ENCODE results near the gene DHDH. TPM values are rescaled to one million over a fixed set of nuclear protein-coding genes. Genes with fewer than 3 reads are reported as not detected.
"Not testable (repeated sequence)": the region's sequence is repeated elsewhere in the genome, so short reads cannot be mapped to it uniquely, and the experiment has no call there.

The DHDH gene
- total and polyA plus RNA-seq, 2 experiments from 2014 or later, result 2.2 to 10.2 TPM

- DNase-seq (ENCODE audit: low read depth in 1 of 2, low spot score in 1 of 2), result peak; percentile 75 to 79
- no peaks in the 10 kb centered on the region for H3K9me3 ChIP-seq (ENCODE audit: low read depth)
- peak overlapping the region; percentile 68 for H3K27ac ChIP-seq
- H3K27me3 ChIP-seq, result no peaks in the 10 kb centered on the region
- H3K4me1 ChIP-seq (ENCODE audit: low read depth), result peaks cover 4% of the 10 kb centered on the region
- no peak for TF ChIP-seq CTCF (IDR thresholded peaks at IDR 0.05; ENCODE audit: low read depth, low read length)
- peak overlapping the region; percentile 21 for H3K4me3 ChIP-seq
- H3K36me3 ChIP-seq, result no peaks in the 10 kb centered on the region
These were observed 37.2 kb upstream of the DHDH start for GRCh38 chr19:48896191-48896720.

- no peak overlapping the region for H3K4me3 ChIP-seq
- no peak for DNase-seq (ENCODE audit: low read depth in 1 of 2, low spot score in 1 of 2)
- H3K27ac ChIP-seq, result no peak overlapping the region
- no peaks in the 10 kb centered on the region for H3K36me3 ChIP-seq
- TF ChIP-seq CTCF (IDR thresholded peaks at IDR 0.05; ENCODE audit: low read depth, low read length), result no peak
- H3K9me3 ChIP-seq (ENCODE audit: low read depth), result no peaks in the 10 kb centered on the region
- peaks cover 6% of the 10 kb centered on the region for H3K4me1 ChIP-seq (ENCODE audit: low read depth)
- no peaks in the 10 kb centered on the region for H3K27me3 ChIP-seq
These were observed 36.3 kb upstream of the DHDH start for GRCh38 chr19:48897181-48897580.

GRCh38 chr19:48899386-48899749 is 34.1 kb upstream of the DHDH start:
- peak overlapping the region; percentile 78 for H3K27ac ChIP-seq
- not testable (repeated sequence) for H3K4me1 ChIP-seq (ENCODE audit: low read depth); H3K27me3 ChIP-seq; H3K9me3 ChIP-seq (ENCODE audit: low read depth); H3K36me3 ChIP-seq; DNase-seq (ENCODE audit: low read depth in 1 of 2, low spot score in 1 of 2)
- H3K4me3 ChIP-seq, result peak overlapping the region; percentile 70

- H3K9me3 ChIP-seq (ENCODE audit: low read depth), result no peaks in the 10 kb centered on the region
- peaks cover 6% of the 10 kb centered on the region for H3K4me1 ChIP-seq (ENCODE audit: low read depth)
- peaks cover 3% of the 10 kb centered on the region for H3K36me3 ChIP-seq
- peak within 1 kb of the TSS; percentile 78 for H3K27ac ChIP-seq
- TF ChIP-seq CTCF (IDR thresholded peaks at IDR 0.05; ENCODE audit: low read depth, low read length), result peak; percentile 32
- H3K4me3 ChIP-seq, result peak within 1 kb of the TSS; percentile 70
- no peaks in the 10 kb centered on the region for H3K27me3 ChIP-seq
- DNase-seq (ENCODE audit: low read depth in 1 of 2, low spot score in 1 of 2), result peak; percentile 100
These were observed 33.6 kb upstream of the DHDH start, which contains the start of gene NUCB1 for GRCh38 chr19:48899781-48900476. Gene NUCB1, plus strand, starts transcription at chr19:48900312. Its CDS starts 485 bp downstream, at chr19:48900797.

- peaks cover 11% of the 10 kb centered on the region for H3K36me3 ChIP-seq
- peak overlapping the region; percentile 67 for H3K27ac ChIP-seq
- no peaks in the 10 kb centered on the region for H3K27me3 ChIP-seq
- TF ChIP-seq CTCF (IDR thresholded peaks at IDR 0.05; ENCODE audit: low read depth, low read length), result no peak
- no peaks in the 10 kb centered on the region for H3K9me3 ChIP-seq (ENCODE audit: low read depth)
- DNase-seq (ENCODE audit: low read depth in 1 of 2, low spot score in 1 of 2), result peak in 1 of 2 donors; percentile 62
- peak overlapping the region; percentile 70 for H3K4me3 ChIP-seq
- peaks cover 6% of the 10 kb centered on the region for H3K4me1 ChIP-seq (ENCODE audit: low read depth)
These were observed 32.8 kb upstream of the DHDH start for GRCh38 chr19:48900477-48901406.

- not testable (repeated sequence) for H3K27ac ChIP-seq; H3K27me3 ChIP-seq; DNase-seq (ENCODE audit: low read depth in 1 of 2, low spot score in 1 of 2); H3K4me1 ChIP-seq (ENCODE audit: low read depth); H3K4me3 ChIP-seq; H3K9me3 ChIP-seq (ENCODE audit: low read depth)
- peaks cover 14% of the 10 kb centered on the region for H3K36me3 ChIP-seq
These were observed 31.2 kb upstream of the DHDH start for GRCh38 chr19:48902291-48902690.

- not testable (repeated sequence) for H3K27me3 ChIP-seq; H3K4me3 ChIP-seq; H3K9me3 ChIP-seq (ENCODE audit: low read depth); H3K27ac ChIP-seq; H3K4me1 ChIP-seq (ENCODE audit: low read depth); DNase-seq (ENCODE audit: low read depth in 1 of 2, low spot score in 1 of 2)
- H3K36me3 ChIP-seq, result peaks cover 14% of the 10 kb centered on the region
These were observed 29.7 kb upstream of the DHDH start for GRCh38 chr19:48903788-48904187.
